SK-N-SH (cell line): ENCODE results near the gene TNFAIP8L1.

Source experiments
- CTCF ChIP-seq: fragments of 200-600 bp; sonication (generic); IDR thresholded peaks from 2 replicates; pipeline ENCODE4 v1.6.1; 2017; ENCODE audit warnings: antibody characterized with exemption, mild to moderate bottlenecking, moderate library complexity
- EZH2phosphoT487 ChIP-seq: fragments of 200-600 bp; sonication (generic); IDR thresholded peaks from 2 replicates; pipeline ENCODE4 v1.6.1; 2017; ENCODE audit warnings: low read depth, mixed run types, mild to moderate bottlenecking, antibody characterized with exemption, moderate library complexity, borderline replicate concordance
- FOXJ3 ChIP-seq: sonication (generic); formaldehyde crosslinking; IDR thresholded peaks from 2 replicates; pipeline ENCODE4 v1.5.1; 2020; ENCODE audit warnings: mild to moderate bottlenecking, missing genetic modification reagents
- FOXM1 ChIP-seq: IDR thresholded peaks from 2 replicates; pipeline ENCODE4 v1.4.0; 2012; ENCODE audit warnings: low read depth, mild to moderate bottlenecking
- GABPA ChIP-seq: IDR thresholded peaks from 2 replicates; pipeline ENCODE4 v1.4.0; 2012; ENCODE audit warnings: low read depth, mild to moderate bottlenecking
- GATA2 ChIP-seq: sonication (generic); formaldehyde crosslinking; IDR thresholded peaks from 2 replicates; pipeline ENCODE4 v1.5.0; 2020; ENCODE audit warnings: mild to moderate bottlenecking, missing genetic modification reagents
- JUND ChIP-seq: IDR thresholded peaks from 2 replicates; pipeline ENCODE4 v1.4.0; 2012
- MAX ChIP-seq: IDR thresholded peaks from 2 replicates; pipeline ENCODE4 v1.4.0; 2012; ENCODE audit warnings: low read depth
- MXI1 ChIP-seq: IDR thresholded peaks from 2 replicates; pipeline ENCODE4 v1.6.1; 2012; ENCODE audit warnings: mild to moderate bottlenecking, low read depth, low read length, improper control_type of control experiment
- NRF1 ChIP-seq: IDR thresholded peaks from 2 replicates; pipeline ENCODE4 v1.6.1; 2012; ENCODE audit warnings: low read depth, mild to moderate bottlenecking, low read length
- RAD21 ChIP-seq: IDR thresholded peaks from 2 replicates; pipeline ENCODE4 v1.6.1; 2012; ENCODE audit warnings: mild to moderate bottlenecking, low read length
- YY1 ChIP-seq: IDR thresholded peaks from 2 replicates; pipeline ENCODE4 v1.4.0; 2012; ENCODE audit warnings: low read depth, mild to moderate bottlenecking

- no peak for TF ChIP-seq NRF1
- TF ChIP-seq YY1, result no peak
- no peak for TF ChIP-seq GABPA
- no peak for TF ChIP-seq GATA2
- TF ChIP-seq CTCF, result no peak
- TF ChIP-seq RAD21, result no peak
- no peak for TF ChIP-seq EZH2phosphoT487
- no peak for TF ChIP-seq FOXJ3 (CRISPR knock-in tag)
- no peak for TF ChIP-seq JUND
- TF ChIP-seq FOXM1, result no peak
- no peak for TF ChIP-seq MXI1
- TF ChIP-seq MAX, result no peak
These were observed 60.7 kb downstream of the TNFAIP8L1 start for GRCh38 chr19:4699826-4700692.
